Activated CD4-positive, alpha-beta memory T cell treated with anti-CD3 and anti-CD28 coated beads, Interleukin-2, amount 10 ng/mL, durations not matched to agents 7 days and 5 days (primary cell): ENCODE data around the gene ZNF839. TPM values are rescaled to one million over a fixed set of nuclear protein-coding genes. Genes with fewer than 3 reads are reported as not detected.
"Not testable (repeated sequence)": the region's sequence is repeated elsewhere in the genome, so short reads cannot be mapped to it uniquely, and the experiment has no call there.

Experiments used
- CTCF ChIA-PET: fragments of 350-600 bp; sonication (Branson Sonifier 250); formaldehyde crosslinking; loops from one replicate; lab custom pipeline; 2021; ENCODE audit warnings: antibody characterized with exemption, inconsistent platforms; lab: Charles Lee
- POLR2A ChIA-PET: fragments of 350-600 bp; sonication (Branson Sonifier 250); formaldehyde crosslinking; loops from one replicate; lab custom pipeline; 2021; ENCODE audit warnings: antibody characterized with exemption; lab: Charles Lee
- DNase-seq: peaks from one replicate; pipeline ENCODE4 v3.0.0-alpha.2; 2020
- H3K27ac Mint-ChIP-seq: one replicate; pipeline ENCODE4 v1.8.0; 2021; ENCODE audit warnings: mild to moderate bottlenecking, mixed read lengths
- H3K27me3 Mint-ChIP-seq: one replicate; pipeline ENCODE4 v1.8.0; 2021; ENCODE audit warnings: mixed read lengths
- H3K36me3 Mint-ChIP-seq: one replicate; pipeline ENCODE4 v1.8.0; 2021; ENCODE audit warnings: low read depth, mixed read lengths
- H3K4me1 Mint-ChIP-seq: one replicate; pipeline ENCODE4 v1.8.0; 2021; ENCODE audit warnings: mixed read lengths
- H3K4me3 Mint-ChIP-seq: one replicate; pipeline ENCODE4 v1.8.0; 2021; ENCODE audit warnings: mild to moderate bottlenecking, mixed read lengths
- H3K9me3 Mint-ChIP-seq: one replicate; pipeline ENCODE4 v1.8.0; 2021; ENCODE audit warnings: mixed read lengths
- total RNA-seq, 2 experiments: library from RNA; stranded (reverse); gene quantifications; one replicate each; pipeline ENCODE4 v1.2.3, GENCODE V29; 2021

ZNF839 gene
- total RNA-seq, 2 experiments from 2014 or later: 15.1 to 15.3 TPM

- no peak for DNase-seq
- Mint-ChIP-seq H3K27ac (no peak overlapping the region), H3K9me3 (no peaks in the 10 kb centered on the region), H3K4me3 (no peak overlapping the region), H3K27me3 (peaks cover 5% of the 10 kb centered on the region), H3K36me3 (no peaks in the 10 kb centered on the region), H3K4me1 (no peaks in the 10 kb centered on the region)
- ChIA-PET POLR2A (no interaction called here), CTCF (interaction anchor here (1.2 kb wide), 1 partner anchor 21 kb away, joined by 3 read pairs; no protein-coding TSS in a partner anchor)
These were observed 27.1 kb upstream of the ZNF839 start for GRCh38 chr14:102292441-102292840.

- Mint-ChIP-seq H3K4me3 (no peak overlapping the region), H3K27me3 (peaks cover 5% of the 10 kb centered on the region), H3K4me1 (no peaks in the 10 kb centered on the region), H3K36me3 (no peaks in the 10 kb centered on the region), H3K9me3 (no peaks in the 10 kb centered on the region), H3K27ac (no peak overlapping the region)
- CTCF ChIA-PET: interaction anchor here (1.2 kb wide), 1 partner anchor 20 kb away, joined by 3 read pairs; no protein-coding TSS in a partner anchor
- POLR2A ChIA-PET: no interaction called here
- no peak for DNase-seq
These were observed 25.8 kb upstream of the ZNF839 start for GRCh38 chr14:102293781-102294180.

GRCh38 chr14:102295270-102295669 lies 24.3 kb upstream of the ZNF839 start:
- no peak overlapping the region for H3K4me3 Mint-ChIP-seq
- H3K27ac Mint-ChIP-seq: no peak overlapping the region
- peaks cover 5% of the 10 kb centered on the region for H3K27me3 Mint-ChIP-seq
- ChIA-PET CTCF (interaction anchor here (1.1 to 1.5 kb wide), 3 partner anchors 19 to 196 kb away, joined by 3 read pairs; no protein-coding TSS in a partner anchor), POLR2A (no interaction called here)
- H3K4me1 Mint-ChIP-seq: no peaks in the 10 kb centered on the region
- no peak for DNase-seq
- no peaks in the 10 kb centered on the region for H3K9me3 Mint-ChIP-seq
- H3K36me3 Mint-ChIP-seq: no peaks in the 10 kb centered on the region

- peaks cover 5% of the 10 kb centered on the region for H3K27me3 Mint-ChIP-seq
- ChIA-PET CTCF (interaction anchor here (0.7 to 1.3 kb wide), 2 partner anchors 16 to 18 kb away, joined by 3 to 6 read pairs; no protein-coding TSS in a partner anchor), POLR2A (no interaction called here)
- H3K36me3 Mint-ChIP-seq: no peaks in the 10 kb centered on the region
- no peaks in the 10 kb centered on the region for H3K4me1 Mint-ChIP-seq
- H3K9me3 Mint-ChIP-seq: no peaks in the 10 kb centered on the region
- no peak overlapping the region for H3K4me3 Mint-ChIP-seq
- H3K27ac Mint-ChIP-seq: no peak overlapping the region
- no peak for DNase-seq
These were observed 21.9 kb upstream of the ZNF839 start for GRCh38 chr14:102297436-102298170.

GRCh38 chr14:102298303-102299070 lies 21.1 kb upstream of the ZNF839 start:
- H3K27ac Mint-ChIP-seq, H3K27me3 Mint-ChIP-seq, POLR2A ChIA-PET, H3K36me3 Mint-ChIP-seq, H3K9me3 Mint-ChIP-seq, H3K4me3 Mint-ChIP-seq, DNase-seq, H3K4me1 Mint-ChIP-seq: not testable (repeated sequence)
- CTCF ChIA-PET: interaction anchor here (0.7 to 1.3 kb wide), 2 partner anchors 15 to 17 kb away, joined by 3 to 6 read pairs; no protein-coding TSS in a partner anchor

- peaks cover 3% of the 10 kb centered on the region for H3K36me3 Mint-ChIP-seq
- POLR2A ChIA-PET: interaction anchor here (2.4 kb wide), 1 partner anchor 10 kb away, joined by 11 read pairs; no protein-coding TSS in a partner anchor
- H3K27ac Mint-ChIP-seq: no peak overlapping the region
- H3K9me3 Mint-ChIP-seq: no peaks in the 10 kb centered on the region
- CTCF ChIA-PET: interaction anchor here (1.6 to 3.6 kb wide), 4 partner anchors 11 to 207 kb away, joined by 4 to 35 read pairs (median 19); no protein-coding TSS in a partner anchor
- peak overlapping the region; percentile 21 for H3K4me3 Mint-ChIP-seq
- H3K27me3 Mint-ChIP-seq: peaks cover 3% of the 10 kb centered on the region
- no peak for DNase-seq
- H3K4me1 Mint-ChIP-seq: peaks cover 10% of the 10 kb centered on the region
These were observed 15.9 kb upstream of the ZNF839 start for GRCh38 chr14:102303664-102304063.

- DNase-seq: peak; percentile 97
- ChIA-PET CTCF (interaction anchor here (1.1 to 3.6 kb wide), 6 partner anchors 10 to 343 kb away, joined by 3 to 35 read pairs (median 6); no protein-coding TSS in a partner anchor), POLR2A (interaction anchor here (1.0 to 2.4 kb wide), 7 partner anchors 9 to 339 kb away, joined by 3 to 11 read pairs (median 5); partner anchors contain the start of genes CINP, TECPR2 and ZNF839)
- Mint-ChIP-seq H3K4me3 (peak within 1 kb of the TSS; percentile 90), H3K9me3 (no peaks in the 10 kb centered on the region), H3K27ac (peak within 1 kb of the TSS; percentile 57), H3K36me3 (peaks cover 3% of the 10 kb centered on the region), H3K27me3 (peaks cover 3% of the 10 kb centered on the region), H3K4me1 (peaks cover 10% of the 10 kb centered on the region)
These were observed 14.7 kb upstream of the ZNF839 start, which contains the start of gene MOK for GRCh38 chr14:102304611-102305506. TSS of gene MOK (minus strand) at chr14:102305164. CDS start at chr14:102304968, 196 bp downstream.

GRCh38 chr14:102314242-102315011 lies 5.1 kb upstream of the ZNF839 start:
- Mint-ChIP-seq H3K27me3 (no peaks in the 10 kb centered on the region), H3K9me3 (no peaks in the 10 kb centered on the region), H3K4me1 (peaks cover 52% of the 10 kb centered on the region), H3K4me3 (peak overlapping the region; percentile 84), H3K27ac (peak overlapping the region; percentile 51), H3K36me3 (peaks cover under 1% of the 10 kb centered on the region)
- POLR2A ChIA-PET: interaction anchor here (1.6 to 1.7 kb wide), 3 partner anchors 10 to 229 kb away, joined by 4 to 11 read pairs (median 8); partner anchors contain the start of genes CINP, MOK and TECPR2
- peak; percentile 83 for DNase-seq
- CTCF ChIA-PET: interaction anchor here (0.5 to 2.4 kb wide), 33 partner anchors 9 to 608 kb away, joined by 3 to 35 read pairs (median 4); partner anchors contain the start of genes MOK and WDR20

- DNase-seq: no peak
- Mint-ChIP-seq H3K27ac (no peak overlapping the region), H3K27me3 (no peaks in the 10 kb centered on the region), H3K4me3 (peak overlapping the region; percentile 84), H3K4me1 (peaks cover 53% of the 10 kb centered on the region), H3K36me3 (peaks cover 2% of the 10 kb centered on the region), H3K9me3 (no peaks in the 10 kb centered on the region)
- ChIA-PET CTCF (interaction anchor here (1.1 to 2.4 kb wide), 14 partner anchors 8 to 608 kb away, joined by 3 to 35 read pairs (median 4); partner anchors contain the start of genes MOK and WDR20), POLR2A (interaction anchor here (1.6 to 1.7 kb wide), 2 partner anchors 47 to 230 kb away, joined by 4 to 8 read pairs; partner anchors contain the start of genes CINP and TECPR2)
These were observed 4.4 kb upstream of the ZNF839 start for GRCh38 chr14:102315121-102315520.

GRCh38 chr14:102316338-102316742 lies 3.2 kb upstream of the ZNF839 start:
- POLR2A ChIA-PET: interaction anchor here (0.9 to 5.9 kb wide), 4 partner anchors 7 to 91 kb away, joined by 4 to 52 read pairs (median 4); partner anchors contain the start of genes CINP, MOK and TECPR2
- CTCF ChIA-PET: interaction anchor here (0.7 to 2.6 kb wide), 17 partner anchors 8 to 1249 kb away, joined by 3 to 31 read pairs (median 4); partner anchors contain the start of genes CINP, MOK and TECPR2
- H3K4me1 Mint-ChIP-seq: peaks cover 65% of the 10 kb centered on the region
- H3K27ac Mint-ChIP-seq: peak overlapping the region; percentile 84
- no peaks in the 10 kb centered on the region for H3K9me3 Mint-ChIP-seq
- no peaks in the 10 kb centered on the region for H3K27me3 Mint-ChIP-seq
- peak; percentile 42 for DNase-seq
- peak overlapping the region; percentile 80 for H3K4me3 Mint-ChIP-seq
- H3K36me3 Mint-ChIP-seq: peaks cover 2% of the 10 kb centered on the region
